ENCODE data around the gene EXT2.

EXT2 gene

GRCh38 chr11:44143987-44144909, 48.8 kb downstream of the EXT2 start:
- no peak for DNase-seq (ENCODE audit: low read depth in 1 of 2, low spot score in 1 of 2)
- TF ChIP-seq SPI1 (IDR thresholded peaks at IDR 0.05; ENCODE audit: borderline replicate concordance, low read depth) (no peak), GABPA (IDR thresholded peaks at IDR 0.05; ENCODE audit: low read depth) (no peak), CTCF (IDR thresholded peaks at IDR 0.05; ENCODE audit: insufficient read depth, low read length) (no peak), POLR2AphosphoS5 (IDR thresholded peaks at IDR 0.05; ENCODE audit: low read depth) (no peak)
- TF ChIP-seq, protein P1, sequence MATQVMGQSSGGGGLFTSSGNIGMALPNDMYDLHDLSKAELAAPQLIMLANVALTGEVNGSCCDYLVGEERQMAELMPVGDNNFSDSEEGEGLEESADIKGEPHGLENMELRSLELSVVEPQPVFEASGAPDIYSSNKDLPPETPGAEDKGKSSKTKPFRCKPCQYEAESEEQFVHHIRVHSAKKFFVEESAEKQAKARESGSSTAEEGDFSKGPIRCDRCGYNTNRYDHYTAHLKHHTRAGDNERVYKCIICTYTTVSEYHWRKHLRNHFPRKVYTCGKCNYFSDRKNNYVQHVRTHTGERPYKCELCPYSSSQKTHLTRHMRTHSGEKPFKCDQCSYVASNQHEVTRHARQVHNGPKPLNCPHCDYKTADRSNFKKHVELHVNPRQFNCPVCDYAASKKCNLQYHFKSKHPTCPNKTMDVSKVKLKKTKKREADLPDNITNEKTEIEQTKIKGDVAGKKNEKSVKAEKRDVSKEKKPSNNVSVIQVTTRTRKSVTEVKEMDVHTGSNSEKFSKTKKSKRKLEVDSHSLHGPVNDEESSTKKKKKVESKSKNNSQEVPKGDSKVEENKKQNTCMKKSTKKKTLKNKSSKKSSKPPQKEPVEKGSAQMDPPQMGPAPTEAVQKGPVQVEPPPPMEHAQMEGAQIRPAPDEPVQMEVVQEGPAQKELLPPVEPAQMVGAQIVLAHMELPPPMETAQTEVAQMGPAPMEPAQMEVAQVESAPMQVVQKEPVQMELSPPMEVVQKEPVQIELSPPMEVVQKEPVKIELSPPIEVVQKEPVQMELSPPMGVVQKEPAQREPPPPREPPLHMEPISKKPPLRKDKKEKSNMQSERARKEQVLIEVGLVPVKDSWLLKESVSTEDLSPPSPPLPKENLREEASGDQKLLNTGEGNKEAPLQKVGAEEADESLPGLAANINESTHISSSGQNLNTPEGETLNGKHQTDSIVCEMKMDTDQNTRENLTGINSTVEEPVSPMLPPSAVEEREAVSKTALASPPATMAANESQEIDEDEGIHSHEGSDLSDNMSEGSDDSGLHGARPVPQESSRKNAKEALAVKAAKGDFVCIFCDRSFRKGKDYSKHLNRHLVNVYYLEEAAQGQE (IDR thresholded peaks at IDR 0.05; ENCODE audit: insufficient replicate concordance, low read depth), result no peak
- H3K4me3 ChIP-seq (replicated peaks; ENCODE audit: insufficient read depth, low read length), result no peak overlapping the region
- no peaks in the 10 kb centered on the region for H3K27me3 ChIP-seq (ENCODE audit: insufficient read depth, poor library complexity, severe bottlenecking)
- no peak overlapping the region for H3K27ac ChIP-seq (replicated peaks)

- no peak for TF ChIP-seq POLR2AphosphoS5 (IDR thresholded peaks at IDR 0.05; ENCODE audit: low read depth)
- TF ChIP-seq, protein P1 (IDR thresholded peaks at IDR 0.05; ENCODE audit: insufficient replicate concordance, low read depth), result no peak
- TF ChIP-seq CTCF (IDR thresholded peaks at IDR 0.05; ENCODE audit: insufficient read depth, low read length), result no peak
- no peak for TF ChIP-seq GABPA (IDR thresholded peaks at IDR 0.05; ENCODE audit: low read depth)
- TF ChIP-seq SPI1 (IDR thresholded peaks at IDR 0.05; ENCODE audit: borderline replicate concordance, low read depth), result no peak
- Histone ChIP-seq H3K4me3 (replicated peaks; ENCODE audit: insufficient read depth, low read length) (no peak overlapping the region), H3K27ac (replicated peaks) (no peak overlapping the region), H3K27me3 (ENCODE audit: insufficient read depth, poor library complexity, severe bottlenecking) (no peaks in the 10 kb centered on the region)
- DNase-seq (ENCODE audit: low read depth in 1 of 2, low spot score in 1 of 2), result no peak
These were observed 49.7 kb downstream of the EXT2 start for GRCh38 chr11:44145011-44145775.

GRCh38 chr11:44146931-44147330, 51.5 kb downstream of the EXT2 start:
- DNase-seq (ENCODE audit: low read depth in 1 of 2, low spot score in 1 of 2), result no peak
- TF ChIP-seq, protein P1 (IDR thresholded peaks at IDR 0.05; ENCODE audit: insufficient replicate concordance, low read depth), result no peak
- TF ChIP-seq GABPA (IDR thresholded peaks at IDR 0.05; ENCODE audit: low read depth) (no peak), POLR2AphosphoS5 (IDR thresholded peaks at IDR 0.05; ENCODE audit: low read depth) (no peak), SPI1 (IDR thresholded peaks at IDR 0.05; ENCODE audit: borderline replicate concordance, low read depth) (no peak), CTCF (IDR thresholded peaks at IDR 0.05; ENCODE audit: insufficient read depth, low read length) (no peak)
- Histone ChIP-seq H3K4me3 (replicated peaks; ENCODE audit: insufficient read depth, low read length) (no peak overlapping the region), H3K27ac (replicated peaks) (no peak overlapping the region), H3K27me3 (ENCODE audit: insufficient read depth, poor library complexity, severe bottlenecking) (no peaks in the 10 kb centered on the region)

All from HL-60 (cell line).